Measurements from ENCODE around the gene SV2B.

The SV2B gene

DNA sequence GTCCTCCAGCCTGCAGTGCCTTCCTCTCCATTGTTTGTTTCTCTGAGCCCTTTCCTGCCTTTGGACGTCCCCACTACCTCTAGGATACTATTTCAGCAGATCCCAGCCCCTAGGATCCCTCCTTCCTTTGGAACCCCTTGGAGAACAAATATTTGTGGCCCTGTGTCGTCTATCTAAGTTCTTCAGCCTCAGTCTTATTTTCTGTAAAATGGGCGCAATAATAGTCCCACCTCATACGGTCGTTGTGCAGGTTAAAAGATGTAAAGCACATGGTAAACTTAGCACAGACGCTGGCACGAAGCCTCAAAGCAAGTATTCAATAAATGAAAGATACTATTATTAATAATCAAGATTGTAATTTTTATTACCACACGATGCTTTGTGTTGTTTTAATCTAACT is 122.0 kb downstream of the SV2B start:
- TF ChIP-seq, protein P1, sequence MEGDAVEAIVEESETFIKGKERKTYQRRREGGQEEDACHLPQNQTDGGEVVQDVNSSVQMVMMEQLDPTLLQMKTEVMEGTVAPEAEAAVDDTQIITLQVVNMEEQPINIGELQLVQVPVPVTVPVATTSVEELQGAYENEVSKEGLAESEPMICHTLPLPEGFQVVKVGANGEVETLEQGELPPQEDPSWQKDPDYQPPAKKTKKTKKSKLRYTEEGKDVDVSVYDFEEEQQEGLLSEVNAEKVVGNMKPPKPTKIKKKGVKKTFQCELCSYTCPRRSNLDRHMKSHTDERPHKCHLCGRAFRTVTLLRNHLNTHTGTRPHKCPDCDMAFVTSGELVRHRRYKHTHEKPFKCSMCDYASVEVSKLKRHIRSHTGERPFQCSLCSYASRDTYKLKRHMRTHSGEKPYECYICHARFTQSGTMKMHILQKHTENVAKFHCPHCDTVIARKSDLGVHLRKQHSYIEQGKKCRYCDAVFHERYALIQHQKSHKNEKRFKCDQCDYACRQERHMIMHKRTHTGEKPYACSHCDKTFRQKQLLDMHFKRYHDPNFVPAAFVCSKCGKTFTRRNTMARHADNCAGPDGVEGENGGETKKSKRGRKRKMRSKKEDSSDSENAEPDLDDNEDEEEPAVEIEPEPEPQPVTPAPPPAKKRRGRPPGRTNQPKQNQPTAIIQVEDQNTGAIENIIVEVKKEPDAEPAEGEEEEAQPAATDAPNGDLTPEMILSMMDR (conservative IDR thresholded peaks at IDR 0.05; ENCODE audit: control insufficient read depth, insufficient read depth, low read depth, low read length): no peak
- no peak overlapping the region for H3K4me3 ChIP-seq (ENCODE audit: control insufficient read depth, low read depth, low read length)
- no peak for DNase-seq (ENCODE audit: low read depth)

DNA sequence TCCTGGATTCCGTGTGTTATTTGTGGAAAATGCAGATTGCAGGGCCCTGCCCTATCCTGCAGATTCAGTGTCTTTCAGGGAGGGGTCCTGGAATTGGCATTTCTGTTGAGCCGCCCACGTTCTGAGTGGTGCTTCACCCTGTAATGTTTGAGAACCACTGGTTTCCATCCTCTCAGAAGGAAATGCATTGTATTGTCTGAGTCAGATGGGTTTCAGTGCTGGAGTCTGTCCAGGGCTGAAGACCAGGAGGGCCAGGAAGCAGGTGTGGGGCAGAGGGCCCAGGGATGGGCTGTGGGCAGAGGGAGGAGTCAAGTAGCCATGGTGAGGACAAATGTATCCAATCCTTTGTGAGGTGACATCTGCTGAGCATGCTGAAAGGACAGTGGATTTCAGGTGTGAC is 123.8 kb downstream of the SV2B start:
- H3K4me3 ChIP-seq (ENCODE audit: control insufficient read depth, low read depth, low read length): no peak overlapping the region
- TF ChIP-seq, protein P1 (conservative IDR thresholded peaks at IDR 0.05; ENCODE audit: control insufficient read depth, insufficient read depth, low read depth, low read length): no peak
- DNase-seq (ENCODE audit: low read depth): no peak

DNA sequence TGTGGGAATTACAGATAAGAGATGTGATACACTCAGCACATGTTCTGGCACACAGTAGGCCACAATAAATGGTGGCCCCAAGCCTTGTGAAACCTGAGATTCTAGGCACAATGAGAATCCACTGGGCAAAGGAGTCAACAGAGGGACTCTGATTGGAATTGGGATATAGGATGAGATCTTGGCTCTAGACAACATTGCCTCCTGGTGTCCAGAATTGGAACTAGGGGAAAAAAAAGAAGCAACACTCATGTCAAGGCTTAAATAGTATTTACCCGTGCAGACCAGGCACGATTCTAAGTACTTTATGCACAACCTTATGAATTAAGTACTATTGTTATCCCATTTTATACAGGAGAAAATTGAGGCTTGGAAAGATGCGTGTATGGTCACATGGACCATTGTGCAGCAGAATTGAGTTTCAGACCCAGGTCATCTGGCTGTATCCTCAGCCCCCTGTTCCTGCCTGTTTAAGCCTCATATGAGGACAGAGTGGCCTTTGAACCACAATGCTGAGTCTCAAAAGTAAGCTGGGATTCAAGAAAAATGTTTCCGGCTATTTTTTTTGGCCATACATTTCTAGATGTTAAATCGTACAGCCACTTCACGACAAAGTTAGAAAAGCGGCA is 124.8 kb downstream of the SV2B start:
- peak; percentile 54 for DNase-seq (ENCODE audit: low read depth)
- TF ChIP-seq, protein P1 (conservative IDR thresholded peaks at IDR 0.05; ENCODE audit: control insufficient read depth, insufficient read depth, low read depth, low read length): peak; percentile 74
- no peak overlapping the region for H3K4me3 ChIP-seq (ENCODE audit: control insufficient read depth, low read depth, low read length)

DNA sequence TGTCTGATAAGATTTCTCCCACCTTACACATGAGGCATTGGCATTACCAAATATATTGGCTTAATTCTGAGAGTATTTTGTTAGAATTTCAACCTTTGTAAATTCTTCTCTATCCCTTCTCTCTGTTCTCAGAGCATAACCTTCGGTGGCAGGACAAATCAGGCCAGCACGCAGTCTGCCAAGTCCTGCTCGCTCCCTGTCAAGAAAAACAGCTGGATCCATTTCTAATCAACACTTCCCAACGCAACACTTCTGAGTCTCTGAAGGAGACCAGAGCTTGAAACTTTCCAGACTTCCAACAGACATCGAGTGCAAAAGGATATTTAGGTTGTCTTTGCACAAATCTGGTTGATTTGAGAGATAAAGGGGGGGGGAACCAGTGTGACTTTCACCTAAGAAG is 125.7 kb downstream of the SV2B start:
- TF ChIP-seq, protein P1 (conservative IDR thresholded peaks at IDR 0.05; ENCODE audit: control insufficient read depth, insufficient read depth, low read depth, low read length): no peak
- H3K4me3 ChIP-seq (ENCODE audit: control insufficient read depth, low read depth, low read length): no peak overlapping the region
- no peak for DNase-seq (ENCODE audit: low read depth)

DNA sequence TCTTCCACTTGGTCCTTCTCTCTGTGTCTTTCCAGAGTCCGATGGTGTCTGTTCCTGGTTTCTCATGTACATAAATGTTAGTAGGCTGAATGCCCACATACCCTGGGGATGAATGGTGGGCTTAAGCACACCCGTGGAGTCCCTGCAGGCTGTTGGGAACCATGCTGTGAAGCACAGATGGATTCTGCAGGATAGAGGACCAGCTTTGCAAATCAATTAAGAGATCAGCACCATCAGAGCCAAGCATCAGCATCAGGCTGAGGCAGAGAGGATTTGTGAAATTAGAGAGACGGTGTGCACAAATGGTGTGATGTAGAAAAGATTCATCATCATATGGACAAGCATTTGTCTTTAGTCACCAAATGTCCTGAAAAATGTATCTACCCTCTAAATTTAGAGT is 127.1 kb downstream of the SV2B start:
- H3K4me3 ChIP-seq (ENCODE audit: control insufficient read depth, low read depth, low read length): no peak overlapping the region
- DNase-seq (ENCODE audit: low read depth): no peak
- TF ChIP-seq, protein P1 (conservative IDR thresholded peaks at IDR 0.05; ENCODE audit: control insufficient read depth, insufficient read depth, low read depth, low read length): no peak

DNA sequence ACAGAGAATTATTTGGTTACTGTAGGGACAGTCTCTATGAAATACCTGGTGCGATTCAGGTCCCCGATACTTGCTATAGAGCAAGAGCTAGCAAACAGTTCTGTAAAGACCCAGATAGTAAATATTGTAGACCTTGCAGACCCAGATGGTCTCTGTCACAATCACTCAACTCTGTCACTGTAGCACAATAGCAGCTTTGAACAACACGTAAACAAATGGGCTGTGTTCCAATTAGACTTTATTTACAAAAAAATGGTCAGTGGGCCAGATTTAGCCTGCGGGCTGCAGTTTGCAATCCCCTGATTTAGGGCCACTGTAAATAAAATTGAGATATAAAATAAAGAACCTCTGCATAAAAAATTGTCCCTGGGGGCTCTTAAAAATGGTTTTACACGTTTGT is 127.7 kb downstream of the SV2B start:
- TF ChIP-seq, protein P1 (conservative IDR thresholded peaks at IDR 0.05; ENCODE audit: control insufficient read depth, insufficient read depth, low read depth, low read length): no peak
- no peak for DNase-seq (ENCODE audit: low read depth)
- H3K4me3 ChIP-seq (ENCODE audit: control insufficient read depth, low read depth, low read length): no peak overlapping the region

DNA sequence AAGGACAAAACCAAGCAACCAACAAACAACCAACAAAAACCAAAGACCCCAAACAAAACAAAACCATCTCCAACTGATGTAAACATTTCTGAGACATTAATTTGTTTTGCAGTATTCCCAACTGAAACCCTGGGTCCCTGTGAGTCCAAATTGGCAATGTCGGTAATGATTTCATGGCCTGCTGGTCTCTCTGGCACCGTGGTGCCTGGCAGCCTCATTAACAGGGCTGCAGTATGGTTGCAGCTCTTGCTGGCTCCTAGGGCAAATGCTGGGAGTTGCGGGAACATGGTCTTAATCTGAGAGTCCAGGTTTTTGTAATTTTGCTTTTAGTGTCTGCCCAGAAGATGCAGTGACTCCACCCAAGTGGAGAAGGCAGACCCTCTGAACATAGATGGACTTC is 128.3 kb downstream of the SV2B start:
- TF ChIP-seq, protein P1 (conservative IDR thresholded peaks at IDR 0.05; ENCODE audit: control insufficient read depth, insufficient read depth, low read depth, low read length): no peak
- H3K4me3 ChIP-seq (ENCODE audit: control insufficient read depth, low read depth, low read length): no peak overlapping the region
- DNase-seq (ENCODE audit: low read depth): no peak

All from fibroblast of mammary gland (primary cell).